ENCODE data around the gene ADGRG3. TPM values are rescaled to one million over a fixed set of nuclear protein-coding genes. Genes with fewer than 3 reads are reported as not detected.
A peak's percentile ranks its signal among the peaks of the same experiment; 100 is the strongest.

The ADGRG3 gene
- total RNA-seq, 1 donor from 2014 or later = 0.36 TPM

GRCh38 chr16:57714047-57714446 is 45.9 kb downstream of the ADGRG3 start:
- H3K36me3 ChIP-seq = no peaks in the 10 kb centered on the region
- TF ChIP-seq, protein P1, sequence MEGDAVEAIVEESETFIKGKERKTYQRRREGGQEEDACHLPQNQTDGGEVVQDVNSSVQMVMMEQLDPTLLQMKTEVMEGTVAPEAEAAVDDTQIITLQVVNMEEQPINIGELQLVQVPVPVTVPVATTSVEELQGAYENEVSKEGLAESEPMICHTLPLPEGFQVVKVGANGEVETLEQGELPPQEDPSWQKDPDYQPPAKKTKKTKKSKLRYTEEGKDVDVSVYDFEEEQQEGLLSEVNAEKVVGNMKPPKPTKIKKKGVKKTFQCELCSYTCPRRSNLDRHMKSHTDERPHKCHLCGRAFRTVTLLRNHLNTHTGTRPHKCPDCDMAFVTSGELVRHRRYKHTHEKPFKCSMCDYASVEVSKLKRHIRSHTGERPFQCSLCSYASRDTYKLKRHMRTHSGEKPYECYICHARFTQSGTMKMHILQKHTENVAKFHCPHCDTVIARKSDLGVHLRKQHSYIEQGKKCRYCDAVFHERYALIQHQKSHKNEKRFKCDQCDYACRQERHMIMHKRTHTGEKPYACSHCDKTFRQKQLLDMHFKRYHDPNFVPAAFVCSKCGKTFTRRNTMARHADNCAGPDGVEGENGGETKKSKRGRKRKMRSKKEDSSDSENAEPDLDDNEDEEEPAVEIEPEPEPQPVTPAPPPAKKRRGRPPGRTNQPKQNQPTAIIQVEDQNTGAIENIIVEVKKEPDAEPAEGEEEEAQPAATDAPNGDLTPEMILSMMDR (IDR thresholded peaks at IDR 0.05; ENCODE audit: borderline replicate concordance) = no peak
- no peak for DNase-seq
- intact Hi-C loops (cut with micrococcal nuclease) = loop anchor here (10.0 kb wide), 1 partner anchor 119 kb away; no protein-coding TSS in a partner anchor
- H3K4me1 ChIP-seq = no peaks in the 10 kb centered on the region
- peaks cover 8% of the 10 kb centered on the region for H3K27me3 ChIP-seq (ENCODE audit: low read depth)
- H3K9me3 ChIP-seq (replicated peaks) = no peaks in the 10 kb centered on the region
- no peak overlapping the region for H3K27ac ChIP-seq (replicated peaks)
- H3K4me3 ChIP-seq = no peak overlapping the region

- no peak overlapping the region for H3K4me3 ChIP-seq
- no peaks in the 10 kb centered on the region for H3K36me3 ChIP-seq
- no peak overlapping the region for H3K27ac ChIP-seq (replicated peaks)
- H3K9me3 ChIP-seq (replicated peaks) = no peaks in the 10 kb centered on the region
- H3K4me1 ChIP-seq = no peaks in the 10 kb centered on the region
- TF ChIP-seq, protein P1 (IDR thresholded peaks at IDR 0.05; ENCODE audit: borderline replicate concordance) = peak; percentile 69
- peaks cover 8% of the 10 kb centered on the region for H3K27me3 ChIP-seq (ENCODE audit: low read depth)
- intact Hi-C loops (cut with micrococcal nuclease) = no loop called here
- DNase-seq = no peak
Measured at GRCh38 chr16:57720142-57720575, 52.1 kb downstream of the ADGRG3 start.

- no peak for DNase-seq
- no peaks in the 10 kb centered on the region for H3K4me1 ChIP-seq
- peaks cover 6% of the 10 kb centered on the region for H3K27me3 ChIP-seq (ENCODE audit: low read depth)
- H3K4me3 ChIP-seq = no peak overlapping the region
- intact Hi-C loops (cut with micrococcal nuclease) = no loop called here
- no peak overlapping the region for H3K27ac ChIP-seq (replicated peaks)
- H3K36me3 ChIP-seq = no peaks in the 10 kb centered on the region
- no peaks in the 10 kb centered on the region for H3K9me3 ChIP-seq (replicated peaks)
- TF ChIP-seq, protein P1 (IDR thresholded peaks at IDR 0.05; ENCODE audit: borderline replicate concordance) = no peak
Measured at GRCh38 chr16:57721356-57722209, 53.5 kb downstream of the ADGRG3 start.

GRCh38 chr16:57722210-57722499 is 54.0 kb downstream of the ADGRG3 start:
- Histone ChIP-seq H3K27ac (replicated peaks) (no peak overlapping the region), H3K9me3 (replicated peaks) (no peaks in the 10 kb centered on the region), H3K27me3 (ENCODE audit: low read depth) (peaks cover 4% of the 10 kb centered on the region), H3K4me3 (no peak overlapping the region), H3K36me3 (no peaks in the 10 kb centered on the region), H3K4me1 (no peaks in the 10 kb centered on the region)
- TF ChIP-seq, protein P1 (IDR thresholded peaks at IDR 0.05; ENCODE audit: borderline replicate concordance) = no peak
- intact Hi-C loops (cut with micrococcal nuclease) = no loop called here
- DNase-seq = no peak

- H3K36me3 ChIP-seq = no peaks in the 10 kb centered on the region
- H3K27ac ChIP-seq (replicated peaks) = no peak overlapping the region
- H3K4me3 ChIP-seq = no peak overlapping the region
- no peaks in the 10 kb centered on the region for H3K9me3 ChIP-seq (replicated peaks)
- H3K4me1 ChIP-seq = no peaks in the 10 kb centered on the region
- DNase-seq = no peak
- H3K27me3 ChIP-seq (ENCODE audit: low read depth) = peaks cover 4% of the 10 kb centered on the region
- intact Hi-C loops (cut with micrococcal nuclease) = no loop called here
- TF ChIP-seq, protein P1 (IDR thresholded peaks at IDR 0.05; ENCODE audit: borderline replicate concordance) = no peak
Measured at GRCh38 chr16:57722651-57723050, 54.5 kb downstream of the ADGRG3 start.

Measured in left ventricle myocardium inferior (tissue), 1 donor.